ENCODE data around the gene R3HCC1L. TPM values are rescaled to one million over a fixed set of nuclear protein-coding genes. Genes with fewer than 3 reads are reported as not detected.

R3HCC1L gene
- total RNA-seq, 5 donors from 2014 or later (not counting 1 experiment from before 2014, with no cell fraction given), result 21.5 to 23.4 (median 22.6) TPM

DNA sequence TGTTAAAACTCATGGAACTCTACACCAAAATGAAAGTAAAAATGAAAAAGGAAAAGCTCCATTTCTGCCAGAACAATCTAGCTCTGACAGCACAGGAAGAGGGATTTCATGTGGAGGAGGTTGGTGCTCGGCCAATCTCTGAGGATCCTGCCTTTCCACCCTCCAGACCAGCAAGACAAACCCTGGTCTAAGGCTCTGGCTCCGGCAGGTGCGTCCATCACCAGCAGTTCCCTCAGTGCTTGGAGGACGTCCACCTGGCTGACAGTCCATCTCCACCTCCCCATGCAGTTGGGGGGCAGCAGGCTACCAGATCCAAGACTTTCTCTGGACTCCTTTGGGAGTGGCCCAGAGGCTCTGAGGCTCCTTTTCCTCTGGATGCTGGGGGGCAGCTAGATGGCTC, 158.5 kb downstream of the R3HCC1L start:
- peaks cover 0 to 4% of the 10 kb centered on the region in 2 experiments for H3K4me1 ChIP-seq (ENCODE audit: control insufficient read depth in 1 of 2, extremely low read depth in 1 of 2, insufficient read depth in 2 of 2, low read length in 2 of 2)
- H3K4me3 ChIP-seq (ENCODE audit: control insufficient read depth in 1 of 2, extremely low read depth in 1 of 2, low read length in 1 of 2), result no peak overlapping the region
- H3K27me3 Mint-ChIP-seq, result peaks cover 26 to 28% of the 10 kb centered on the region in 2 donors
- no peaks in the 10 kb centered on the region for H3K9me3 ChIP-seq
- no peaks in the 10 kb centered on the region for H3K36me3 ChIP-seq (ENCODE audit: control insufficient read depth in 2 of 2, extremely low read depth in 1 of 2, insufficient read depth in 1 of 2, low read length in 1 of 2)
- H3K4me3 Mint-ChIP-seq, result no peak overlapping the region
- no peaks in the 10 kb centered on the region for H3K9me3 Mint-ChIP-seq
- ATAC-seq (replicated peaks in 1 of 4) (no peak), DNase-seq (no peak)
- WGBS (ENCODE audit: insufficient coverage), result 80% methylated on average over 2 of the region's 4 CpGs
- no peak overlapping the region for H3K27ac Mint-ChIP-seq
- no peak overlapping the region for H3K27ac ChIP-seq (ENCODE audit: low read length)
- ChIA-PET POLR2A (no interaction called here), CTCF (interaction anchor here in 1 of 2 donors (1.6 kb wide), 1 partner anchor 19 kb away, joined by 4 read pairs; no protein-coding TSS in a partner anchor)
- H3K27me3 ChIP-seq (replicated peaks in 1 of 2; ENCODE audit: control insufficient read depth in 2 of 2, extremely low read depth in 1 of 2, insufficient read depth in 2 of 2, low read length in 1 of 2), result peaks cover 0 to 40% of the 10 kb centered on the region in 2 experiments
- no peaks in the 10 kb centered on the region for H3K36me3 Mint-ChIP-seq
- H3K4me1 Mint-ChIP-seq, result peaks cover 0 to 1% (median 0%) of the 10 kb centered on the region in 3 donors

DNA sequence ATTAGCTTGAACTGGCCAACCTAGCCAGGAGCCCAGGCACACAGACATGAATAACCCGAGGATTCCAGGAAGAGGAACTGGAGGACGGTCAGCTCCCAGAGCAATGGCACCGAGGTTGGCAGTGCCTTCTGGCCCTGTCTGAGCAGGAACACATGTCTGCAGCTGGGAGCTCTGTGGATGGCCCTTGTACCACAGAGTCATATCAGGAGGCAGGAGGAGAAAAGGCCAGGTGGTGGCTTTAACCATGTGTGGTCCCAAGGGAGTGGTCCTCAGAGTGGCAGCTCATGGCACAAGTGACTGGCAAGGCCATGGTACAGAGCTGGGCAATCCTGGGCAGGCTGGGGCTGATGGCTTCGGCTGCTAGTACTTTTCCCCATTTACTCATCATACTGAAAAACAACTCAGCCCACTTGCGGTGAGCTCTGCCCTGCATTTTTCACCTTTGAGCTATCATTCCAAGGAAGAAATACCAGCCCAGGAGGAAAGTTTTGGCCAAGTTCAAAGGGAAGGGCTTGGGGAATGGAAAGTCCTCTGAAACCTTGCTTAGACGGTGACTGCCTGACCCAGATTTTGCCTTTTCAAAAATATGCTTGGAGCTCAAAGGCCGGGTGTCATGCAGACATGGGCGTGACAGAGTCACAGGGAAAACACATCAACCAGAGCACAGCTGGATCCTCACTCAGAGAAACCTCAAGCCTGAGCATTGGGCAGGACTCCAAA, 159.3 kb downstream of the R3HCC1L start:
- WGBS (ENCODE audit: insufficient coverage), result 61% methylated on average over 6 of the region's 8 CpGs

DNA sequence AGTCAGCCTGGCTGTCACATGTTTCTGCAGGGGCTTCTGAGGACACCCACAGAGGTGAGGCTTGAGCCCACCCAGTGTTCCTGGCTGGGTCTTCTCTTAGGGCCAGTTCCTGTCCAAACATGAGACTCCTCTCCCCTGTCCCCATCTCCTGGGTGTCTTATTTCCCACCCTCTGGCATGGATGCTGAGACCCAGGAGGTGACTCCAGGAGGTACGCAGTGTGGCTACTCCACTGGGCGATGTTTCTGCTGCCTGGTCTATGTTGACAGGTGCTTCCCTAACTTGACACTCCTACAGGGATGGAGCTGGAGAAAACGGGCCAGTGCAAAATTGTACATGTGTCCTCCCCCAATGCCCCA, 159.8 kb downstream of the R3HCC1L start:
- ChIA-PET CTCF (no interaction called here), POLR2A (no interaction called here)
- ATAC-seq (replicated peaks in 1 of 4), result no peak
- Histone ChIP-seq H3K4me3 (ENCODE audit: control insufficient read depth in 1 of 2, extremely low read depth in 1 of 2, low read length in 1 of 2) (no peak overlapping the region), H3K27ac (ENCODE audit: low read length) (no peak overlapping the region), H3K36me3 (ENCODE audit: control insufficient read depth in 2 of 2, extremely low read depth in 1 of 2, insufficient read depth in 1 of 2, low read length in 1 of 2) (no peaks in the 10 kb centered on the region), H3K9me3 (no peaks in the 10 kb centered on the region), H3K4me1 (ENCODE audit: control insufficient read depth in 1 of 2, extremely low read depth in 1 of 2, insufficient read depth in 2 of 2, low read length in 2 of 2) (peaks cover 0 to 4% of the 10 kb centered on the region in 2 experiments), H3K27me3 (replicated peaks in 1 of 2; ENCODE audit: control insufficient read depth in 2 of 2, extremely low read depth in 1 of 2, insufficient read depth in 2 of 2, low read length in 1 of 2) (peaks cover 0 to 40% of the 10 kb centered on the region in 2 experiments)
- no peak for DNase-seq
- WGBS (ENCODE audit: insufficient coverage), result 94% methylated on average over 3 of the region's 3 CpGs
- Mint-ChIP-seq H3K27me3 (peaks cover 34 to 35% of the 10 kb centered on the region in 2 donors), H3K27ac (no peak overlapping the region), H3K4me3 (no peak overlapping the region), H3K36me3 (no peaks in the 10 kb centered on the region), H3K4me1 (peaks cover 0 to 1% (median 0%) of the 10 kb centered on the region in 3 donors), H3K9me3 (no peaks in the 10 kb centered on the region)

More for the DNA sequence above, 159.3 kb downstream of the R3HCC1L start:
- Histone ChIP-seq H3K9me3 (no peaks in the 10 kb centered on the region), H3K27ac (ENCODE audit: low read length) (no peak overlapping the region), H3K27me3 (replicated peaks in 1 of 2; ENCODE audit: control insufficient read depth in 2 of 2, extremely low read depth in 1 of 2, insufficient read depth in 2 of 2, low read length in 1 of 2) (peaks cover 0 to 40% of the 10 kb centered on the region in 2 experiments), H3K4me3 (ENCODE audit: control insufficient read depth in 1 of 2, extremely low read depth in 1 of 2, low read length in 1 of 2) (no peak overlapping the region), H3K4me1 (ENCODE audit: control insufficient read depth in 1 of 2, extremely low read depth in 1 of 2, insufficient read depth in 2 of 2, low read length in 2 of 2) (peaks cover 0 to 4% of the 10 kb centered on the region in 2 experiments), H3K36me3 (ENCODE audit: control insufficient read depth in 2 of 2, extremely low read depth in 1 of 2, insufficient read depth in 1 of 2, low read length in 1 of 2) (no peaks in the 10 kb centered on the region)
- peaks cover 0 to 1% (median 0%) of the 10 kb centered on the region in 3 donors for H3K4me1 Mint-ChIP-seq
- no peak overlapping the region for H3K4me3 Mint-ChIP-seq
- ATAC-seq (replicated peaks in 1 of 4) (no peak), DNase-seq (no peak)
- peaks cover 30 to 33% of the 10 kb centered on the region in 2 donors for H3K27me3 Mint-ChIP-seq
- ChIA-PET CTCF (interaction anchor here in 1 of 2 donors (0.5 kb wide), 1 partner anchor 208 kb away, joined by 3 read pairs; no protein-coding TSS in a partner anchor), POLR2A (interaction anchor here in 1 of 2 donors (0.6 kb wide), 1 partner anchor 105 kb away, joined by 3 read pairs; no protein-coding TSS in a partner anchor)
- H3K27ac Mint-ChIP-seq, result no peak overlapping the region
- H3K36me3 Mint-ChIP-seq, result no peaks in the 10 kb centered on the region
- H3K9me3 Mint-ChIP-seq, result no peaks in the 10 kb centered on the region

Other genes starting within 250 kb of the R3HCC1L start
- under 1 TPM in 2 of 5 donors, not detected in 3; 0.20 to 0.22 TPM for gene CRTAC1, start 104.0 kb upstream of the R3HCC1L start, total RNA-seq
- under 1 TPM in 1 of 5 donors, not detected in 4; 0.09 TPM for gene LOXL4, start 133.5 kb downstream of the R3HCC1L start, total RNA-seq

Data from T-cell (primary cell).